K562 (cell line): ENCODE data around the gene ZNF276. TPM values are rescaled to one million over a fixed set of nuclear protein-coding genes. Genes with fewer than 3 reads are reported as not detected.
A peak's percentile ranks its signal among the peaks of the same experiment; 100 is the strongest.

Source experiments
- ATAC-seq: fragments of 200-7000 bp; cut with Tn5 transposase; 3 replicates; pipeline ENCODE4 v1.9.1; 2020; ENCODE audit warnings: moderate library complexity
- BruUV-seq: library from RNA; stranded (reverse); fragments of 400-500 nt; replicated peaks from 2 replicates; lab custom pipeline; 2021; lab: Mats Ljungman, UMichigan
- CTCF ChIA-PET: fragments of 300-600 bp; formaldehyde crosslinking; extraction: SDS; loops from one replicate; lab custom pipeline; 2021; ENCODE audit warnings: low intra/inter-chr PET ratio; lab: Yijun Ruan, JAX
- POLR2A ChIA-PET: fragments of 300-600, 350-650 bp; sonication (Branson Sonifier 250); formaldehyde crosslinking; extraction: SDS; loops from one replicate; lab custom pipeline; 2021; ENCODE audit warnings: antibody characterized with exemption, inconsistent platforms; lab: Yijun Ruan, JAX
- DNase-seq, 4 experiments: peaks; one replicate each; pipeline versions ENCODE4 v3.0.0 to v3.0.0-alpha.2; 2011 to 2018; ENCODE audit warnings: low spot score in 3 of 4, mixed read lengths in 3 of 4; ENCODE audit errors: extremely low read depth in 1 of 4
- FAIRE-seq: peaks from 2 replicates; lab custom pipeline; 2011; peaks lifted over from hg19 to GRCh38; lab: Jason Lieb, UNC
- H2AFZ ChIP-seq: 2 replicates; pipeline ENCODE4 v1.6.0; 2011; ENCODE audit warnings: low read depth, low read length, control low read depth, inconsistent platforms
- H3K27ac ChIP-seq: fragments of 200-600 bp; 3 replicates; pipeline ENCODE4 v1.8.0; 2011; ENCODE audit warnings: low read depth, mild to moderate bottlenecking, control low read depth, inconsistent platforms, low read length, moderate library complexity, mixed read lengths; ENCODE audit errors: extremely low read depth
- H3K27me3 ChIP-seq, 2 experiments: fragments of 300-600 bp in 1 of 2; 2 replicates in 1 of 2; 3 replicates in 1 of 2; pipeline versions ENCODE4 v1.6.0 to v1.8.0; 2011; ENCODE audit warnings: inconsistent platforms in 2 of 2, low read length in 2 of 2, mild to moderate bottlenecking in 1 of 2, mixed read lengths in 1 of 2, moderate library complexity in 1 of 2; ENCODE audit not compliant: control insufficient read depth in 2 of 2, insufficient read depth in 2 of 2
- H3K36me3 ChIP-seq: fragments of 300-600 bp; 3 replicates; pipeline ENCODE4 v1.8.0; 2011; ENCODE audit warnings: mild to moderate bottlenecking, low read length, inconsistent platforms; ENCODE audit not compliant: control insufficient read depth, insufficient read depth
- H3K4me1 ChIP-seq, 2 experiments: fragments of 200-600 bp in 1 of 2; replicated peaks in 1 of 2; 2 replicates in 1 of 2; 3 replicates in 1 of 2; pipeline versions ENCODE4 v1.5.1 to v1.8.0; 2011; ENCODE audit warnings: inconsistent platforms in 2 of 2, low read length in 2 of 2, mild to moderate bottlenecking in 1 of 2, mixed read lengths in 1 of 2, moderate library complexity in 1 of 2; ENCODE audit not compliant: control insufficient read depth in 2 of 2, insufficient read depth in 2 of 2
- H3K4me2 ChIP-seq: 2 replicates; pipeline ENCODE4 v1.6.1; 2011; ENCODE audit warnings: low read length, control low read depth, inconsistent platforms, mixed read lengths; ENCODE audit not compliant: insufficient read depth
- H3K4me3 ChIP-seq: fragments of 200-600 bp; sonication (generic), shearing (Covaris generic); 2 replicates; pipeline ENCODE4 v1.5.1; 2016; ENCODE audit warnings: control low read depth, inconsistent platforms
- H3K79me2 ChIP-seq: fragments of 200-600 bp; 3 replicates; pipeline ENCODE4 v1.8.0; 2011; ENCODE audit warnings: low read length, inconsistent platforms; ENCODE audit not compliant: control insufficient read depth, insufficient read depth
- H3K9ac ChIP-seq, 2 experiments: 2 replicates each; pipeline versions ENCODE4 v1.6.0 to v1.6.1; 2011; ENCODE audit warnings: low read depth in 2 of 2, low read length in 2 of 2, control low read depth in 1 of 2, inconsistent platforms in 1 of 2, mild to moderate bottlenecking in 1 of 2, mixed read lengths in 1 of 2; ENCODE audit not compliant: insufficient read depth in 1 of 2
- H3K9me1 ChIP-seq: one replicate; pipeline ENCODE4 v1.6.0; 2011; ENCODE audit warnings: inconsistent platforms, mild to moderate bottlenecking, low read length, moderate library complexity; ENCODE audit not compliant: control insufficient read depth, insufficient read depth
- H3K9me3 ChIP-seq: replicated peaks from 2 replicates; pipeline ENCODE4 v1.5.1; 2011; ENCODE audit warnings: low read depth, low read length, inconsistent platforms; ENCODE audit not compliant: control insufficient read depth, insufficient read depth
- H4K20me1 ChIP-seq: replicated peaks from 2 replicates; pipeline ENCODE4 v1.6.1; 2011; ENCODE audit warnings: low read length, inconsistent platforms, mixed read lengths; ENCODE audit not compliant: control insufficient read depth, insufficient read depth
- GABPB1 ChIP-seq: sonication (generic); formaldehyde crosslinking; IDR thresholded peaks from 2 replicates; pipeline ENCODE4 v1.8.0; 2022; ENCODE audit warnings: mild to moderate bottlenecking, missing genetic modification reagents
- NR2C1 ChIP-seq, 2 experiments: fragments of 450-650 bp; IDR thresholded peaks; 2 replicates each; pipeline ENCODE4 v1.6.1; 2017; ENCODE audit warnings: mild to moderate bottlenecking in 2 of 2, antibody characterized with exemption in 1 of 2, inconsistent platforms in 1 of 2, missing compliant biosample characterization in 1 of 2, missing genetic modification characterization in 1 of 2
- NRF1 ChIP-seq, 2 experiments: fragments of 450-650 bp; IDR thresholded peaks in 1 of 2; conservative IDR thresholded peaks in 1 of 2; 2 replicates each; pipeline ENCODE4 v1.6.1; 2014; ENCODE audit warnings: mild to moderate bottlenecking in 2 of 2
- PHF20 ChIP-seq: fragments of 450-650 bp; IDR thresholded peaks from 2 replicates; pipeline ENCODE4 v1.6.1; 2018; ENCODE audit not compliant: partially characterized antibody
- POLR2G ChIP-seq: fragments of 200-400 bp; formaldehyde crosslinking; IDR thresholded peaks from 2 replicates; pipeline ENCODE4 v1.6.1; 2017; ENCODE audit warnings: low read depth, mild to moderate bottlenecking, antibody characterized with exemption, low read length, moderate library complexity
- RBM22 ChIP-seq: fragments of 200-400 bp; formaldehyde crosslinking; IDR thresholded peaks from 2 replicates; pipeline ENCODE4 v1.6.1; 2018; ENCODE audit warnings: low read length, low read depth; ENCODE audit not compliant: poor library complexity, severe bottlenecking
- ZNF644 ChIP-seq: fragments of 200-800 bp; sonication (Bioruptor generic); IDR thresholded peaks from 2 replicates; pipeline ENCODE4 v1.6.1; 2016; ENCODE audit warnings: low read depth, missing genetic modification characterization, missing compliant biosample characterization
- WGBS: fragments of 100-300 bp; shearing (Covaris generic); methylation state at CpG from one replicate; pipeline ENCODE4 v1.1.6; 2016; ENCODE audit warnings: low coverage, mixed read lengths; ENCODE audit not compliant: insufficient coverage; ENCODE audit errors: missing lambda C conversion rate; 5-methylcytosine and 5-hydroxymethylcytosine counted together
- in situ Hi-C: fragments of 300-500 bp; cut with MboI; formaldehyde crosslinking; loops from 4 replicates; pipeline ENCODE4 v1.15.0; 2018; ENCODE audit warnings: inconsistent platforms, mixed read lengths
- intact Hi-C: fragments of 100-400 bp; cut with micrococcal nuclease; formaldehyde crosslinking; loops from 2 replicates; pipeline ENCODE4 v1.14.2; 2022
- polyA plus RNA-seq, 8 experiments: library from polyadenylated mRNA; depleted of rRNA in 4 of 8; stranded (reverse) in 5 of 8; unstranded in 3 of 8; fragments of >200 nt; fragmentation: Nextera tagmentation in 2 of 8; fragmentation: Illumina TruSeq in 1 of 8; extraction: Ambion mirVana in 2 of 8; extraction: Trizol in 1 of 8; gene quantifications; 2 replicates each; pipeline versions ENCODE4 v1.2.1 to v1.2.3, GENCODE V29; 2011 to 2014; ENCODE audit warnings: inconsistent platforms in 1 of 8, missing spikeins in 1 of 8
- total RNA-seq, 7 experiments: library from RNA; depleted of rRNA in 6 of 7; stranded (reverse); fragments of >200 nt in 6 of 7; fragmentation: Illumina TruSeq in 2 of 7; extraction: Trizol in 2 of 7; gene quantifications; 2 replicates each; pipeline versions ENCODE4 v1.2.1 to v1.2.3, GENCODE V29; 2011 to 2021; ENCODE audit warnings: low replicate concordance in 1 of 7
- TF ChIP-seq, protein P1 (sequence below): sonication (generic); formaldehyde crosslinking; IDR thresholded peaks from 2 replicates; pipeline ENCODE4 v1.8.1; 2022; ENCODE audit warnings: missing genetic modification reagents

Gene ZNF276
- total and polyA plus RNA-seq, 9 of the 15 experiments (the other 6 are each of a cell fraction or from before 2014, with no cell fraction given) = 0.49 to 43.9 (median 15.8) TPM

DNA sequence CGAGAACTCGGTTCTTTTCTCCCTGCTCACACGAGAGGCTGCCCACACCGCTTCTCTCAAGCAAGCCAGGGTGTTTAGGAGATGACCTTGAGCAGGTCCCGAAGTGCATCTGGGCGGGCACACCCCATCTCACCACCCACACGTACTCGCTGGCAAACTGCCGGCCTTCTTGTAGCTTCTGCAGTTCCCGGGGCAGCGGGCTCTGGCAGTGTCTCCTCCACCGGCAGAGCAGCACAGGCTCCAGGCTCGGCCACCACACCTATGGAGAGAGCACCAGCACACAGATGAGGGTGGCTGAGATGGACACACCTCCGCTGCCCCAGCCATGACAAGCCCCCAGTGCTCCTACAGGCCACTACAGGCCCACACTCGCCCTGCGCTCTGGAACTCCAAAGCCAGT lies 23.5 kb downstream of the ZNF276 start:
- CTCF ChIA-PET = no interaction called here
- no peak for FAIRE-seq
- ATAC-seq = no peak
- H3K9me3 ChIP-seq = no peaks in the 10 kb centered on the region
- intact Hi-C loops = no loop called here
- 95% methylated on average over 14 of the region's 16 CpGs for WGBS
- H3K4me1 ChIP-seq = no peaks in the 10 kb centered on the region; a peak in 1 of 5 replicates
- H3K79me2 ChIP-seq = no peaks in the 10 kb centered on the region
- H3K9ac ChIP-seq = no peak overlapping the region
- no peak for TF ChIP-seq PHF20
- no peak for TF ChIP-seq NR2C1 (IDR thresholded peaks at IDR 0.05)
- TF ChIP-seq NR2C1 (tag; IDR thresholded peaks at IDR 0.05) = no peak
- peak; percentile 78 for TF ChIP-seq RBM22
- TF ChIP-seq POLR2G = peak; percentile 69
- TF ChIP-seq, all 486 proteins: peak for 2
- Histone ChIP-seq H3K4me3 (no peak overlapping the region), H3K4me2 (no peak overlapping the region), H3K9me1 (no peaks in the 10 kb centered on the region), H4K20me1 (no peaks in the 10 kb centered on the region), H3K27me3 (no peaks in the 10 kb centered on the region), H2AFZ (no peak overlapping the region), H3K27ac (no peak overlapping the region), H3K36me3 (peaks cover 91% of the 10 kb centered on the region)
- no TSS peak for BruUV-seq
- in situ Hi-C loops = no loop called here
- DNase-seq = no peak
- POLR2A ChIA-PET = interaction anchor here (1.3 kb wide), 1 partner anchor 11 kb away, joined by 5 read pairs; no protein-coding TSS in a partner anchor

- no peak for ATAC-seq
- no peaks in the 10 kb centered on the region for H4K20me1 ChIP-seq
- ChIA-PET CTCF (no interaction called here), POLR2A (interaction anchor here (0.7 to 1.5 kb wide), 5 partner anchors 9 to 46 kb away, joined by 3 to 8 read pairs (median 4); no protein-coding TSS in a partner anchor)
- H3K9me1 ChIP-seq = no peaks in the 10 kb centered on the region
- H3K9ac ChIP-seq = no peak overlapping the region
- no TSS peak for BruUV-seq
- H3K36me3 ChIP-seq = peaks cover 92% of the 10 kb centered on the region
- no peak for DNase-seq
- H3K4me1 ChIP-seq = no peaks in the 10 kb centered on the region; a peak in 1 of 5 replicates
- H3K27me3 ChIP-seq = no peaks in the 10 kb centered on the region
- H2AFZ ChIP-seq = no peak overlapping the region
- in situ Hi-C loops (no loop called here), intact Hi-C loops (no loop called here)
- TF ChIP-seq POLR2G (peak; percentile 58), NRF1 (conservative IDR thresholded peaks at IDR 0.05 in 1 of 2, IDR thresholded peaks at IDR 0.05 in 1 of 2) (no peak), ZNF644 (tag) (no peak), GABPB1 (CRISPR knock-in tag) (no peak)
- TF ChIP-seq, protein P1, sequence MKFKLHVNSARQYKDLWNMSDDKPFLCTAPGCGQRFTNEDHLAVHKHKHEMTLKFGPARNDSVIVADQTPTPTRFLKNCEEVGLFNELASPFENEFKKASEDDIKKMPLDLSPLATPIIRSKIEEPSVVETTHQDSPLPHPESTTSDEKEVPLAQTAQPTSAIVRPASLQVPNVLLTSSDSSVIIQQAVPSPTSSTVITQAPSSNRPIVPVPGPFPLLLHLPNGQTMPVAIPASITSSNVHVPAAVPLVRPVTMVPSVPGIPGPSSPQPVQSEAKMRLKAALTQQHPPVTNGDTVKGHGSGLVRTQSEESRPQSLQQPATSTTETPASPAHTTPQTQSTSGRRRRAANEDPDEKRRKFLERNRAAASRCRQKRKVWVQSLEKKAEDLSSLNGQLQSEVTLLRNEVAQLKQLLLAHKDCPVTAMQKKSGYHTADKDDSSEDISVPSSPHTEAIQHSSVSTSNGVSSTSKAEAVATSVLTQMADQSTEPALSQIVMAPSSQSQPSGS (CRISPR knock-in tag) = no peak
- no peaks in the 10 kb centered on the region for H3K9me3 ChIP-seq
- H3K4me2 ChIP-seq = no peak overlapping the region
- FAIRE-seq = no peak
- H3K27ac ChIP-seq = no peak overlapping the region
- no peak overlapping the region for H3K4me3 ChIP-seq
- WGBS = 83% methylated on average over 12 of the region's 15 CpGs
- no peaks in the 10 kb centered on the region for H3K79me2 ChIP-seq
Measured at GRCh38 chr16:89746043-89746442, 24.7 kb downstream of the ZNF276 start.
